Spleen (tissue), 11 donors: Measurements from ENCODE around the gene BICRA. TPM values are rescaled to one million over a fixed set of nuclear protein-coding genes. Genes with fewer than 3 reads are reported as not detected.
A peak's percentile ranks its signal among the peaks of the same experiment; 100 is the strongest.

Experiments
- DNase-seq: peaks from one replicate; pipeline ENCODE4 v3.0.0-alpha.2; 2020
- H3K27ac ChIP-seq, 8 donors: fragments of 200-600 bp; sonication (generic) in 7 of 8; 1 replicate in 4 of 8; 2 replicates in 4 of 8; pipeline versions ENCODE4 v1.5.0 to v1.8.0; 2016 to 2021; ENCODE audit warnings: inconsistent platforms in 4 of 8, mild to moderate bottlenecking in 4 of 8, moderate library complexity in 1 of 8
- H3K27me3 ChIP-seq, 7 donors: fragments of 200-600 bp; sonication (generic) in 6 of 7; replicated peaks in 1 of 7; 1 replicate in 4 of 7; 2 replicates in 3 of 7; pipeline versions ENCODE4 v1.5.0 to v1.8.0; 2016 to 2021; ENCODE audit warnings: inconsistent platforms in 3 of 7, mild to moderate bottlenecking in 1 of 7
- H3K36me3 ChIP-seq, 6 donors: fragments of 200-600 bp; sonication (generic) in 5 of 6; 1 replicate in 4 of 6; 2 replicates in 2 of 6; pipeline versions ENCODE4 v1.5.0 to v1.8.0; 2016 to 2021; ENCODE audit warnings: inconsistent platforms in 2 of 6
- H3K4me1 ChIP-seq, 6 donors: fragments of 200-600 bp; sonication (generic) in 5 of 6; 1 replicate in 3 of 6; 2 replicates in 3 of 6; pipeline versions ENCODE4 v1.5.0 to v1.8.0; 2016 to 2021; ENCODE audit warnings: inconsistent platforms in 3 of 6
- H3K4me3 ChIP-seq, 8 donors: fragments of 200-600 bp; sonication (generic) in 7 of 8; 1 replicate in 4 of 8; 2 replicates in 4 of 8; pipeline versions ENCODE4 v1.5.0 to v1.8.0; 2016 to 2021; ENCODE audit warnings: inconsistent platforms in 4 of 8, mild to moderate bottlenecking in 4 of 8, moderate library complexity in 2 of 8
- H3K9me3 ChIP-seq, 8 donors: fragments of 200-600 bp; sonication (generic) in 7 of 8; 1 replicate in 4 of 8; 2 replicates in 4 of 8; pipeline versions ENCODE4 v1.5.0 to v1.8.0; 2016 to 2021; ENCODE audit warnings: inconsistent platforms in 4 of 8
- CTCF ChIP-seq, 11 experiments: fragments of 200-600 bp in 7 of 11; fragments of 450-650 bp in 4 of 11; sonication (generic) in 4 of 11; IDR thresholded peaks in 8 of 11; conservative IDR thresholded peaks in 3 of 11; 1 replicate in 7 of 11; 2 replicates in 4 of 11; pipeline versions ENCODE4 v1.4.0 to v1.8.0; 2016 to 2021; ENCODE audit warnings: antibody characterized with exemption in 11 of 11, inconsistent platforms in 4 of 11, mild to moderate bottlenecking in 1 of 11
- POLR2A ChIP-seq, 3 donors: fragments of 450-650 bp; IDR thresholded peaks; one replicate each; pipeline ENCODE4 v1.5.1; 2017; ENCODE audit warnings: antibody characterized with exemption in 3 of 3, mild to moderate bottlenecking in 1 of 3
- POLR2AphosphoS5 ChIP-seq, 3 donors: sonication (generic); formaldehyde crosslinking; IDR thresholded peaks; one replicate each; pipeline ENCODE4 v1.5.1; 2017; ENCODE audit warnings: antibody characterized with exemption in 3 of 3
- WGBS, 5 donors: extraction: QIAGEN DNeasy Blood & Tissue Kit in 3 of 5; methylation state at CpG; one replicate each; pipeline versions ENCODE4 v1.1.5 to v1.1.7; 2013 to 2018; 5-methylcytosine and 5-hydroxymethylcytosine counted together
- intact Hi-C: fragments of 100-400 bp; cut with DNase I; formaldehyde crosslinking; loops from one replicate; pipeline ENCODE4 v1.15.0; 2023; ENCODE audit warnings: low total_unique reads
- polyA plus RNA-seq, 3 donors: library from polyadenylated mRNA; stranded (reverse); fragments of 200-250 nt; gene quantifications; one replicate each; pipeline ENCODE4 v1.2.1, GENCODE V29; 2013
- total RNA-seq, 7 donors: library from RNA; depleted of rRNA in 3 of 7; stranded (reverse); fragments of >200 nt in 3 of 7; fragmentation: NEBNext Ultra II Directional in 4 of 7; extraction: Animal tissue kit (Norgen Biotek cat#: 25700) in 4 of 7; gene quantifications; one replicate each; pipeline versions ENCODE4 v1.1.0 to v1.2.1, GENCODE V29; 2016 to 2021
- donor health status: healthy with polysubstance abuse.
- donor health status: DM: no; HTN: no; CAD: no; lungs with moderate emphysema.
- donor health status: DM: no; HTN: no; CAD: no.
- donor health status: Bipolar disorder and iron deficiency.
- donor health status: healthy.
- donor health status: DM: no; HTN: no; CAD: no.
- donor health status: DM: yes; HTN: yes; CAD: no.

BICRA gene
- total and polyA plus RNA-seq, 10 donors = 2.2 to 21.8 (median 18.2) TPM

- no peak overlapping the region for H3K4me3 ChIP-seq
- WGBS, 5 donors = 90 to 95% (median 92%) methylated on average over 10 to 17 of the region's 17 CpGs
- intact Hi-C loops = no loop called here
- H3K4me1 ChIP-seq = peaks cover 0 to 10% (median 6%) of the 10 kb centered on the region in 6 donors
- H3K9me3 ChIP-seq = no peaks in the 10 kb centered on the region
- no peaks in the 10 kb centered on the region for H3K27me3 ChIP-seq
- DNase-seq = no peak
- TF ChIP-seq POLR2AphosphoS5 (IDR thresholded peaks at IDR 0.05) (peak in 1 of 3 donors; percentile 55), POLR2A (IDR thresholded peaks at IDR 0.05) (no peak), CTCF (IDR thresholded peaks at IDR 0.05 in 8 of 11, conservative IDR thresholded peaks at IDR 0.05 in 3 of 11) (no peak)
- H3K36me3 ChIP-seq = peaks cover 0 to 77% (median 28%) of the 10 kb centered on the region in 6 donors
- no peak overlapping the region for H3K27ac ChIP-seq
These were observed 84.6 kb downstream of the BICRA start for GRCh38 chr19:47693489-47693888.

- DNase-seq = no peak
- H3K4me1 ChIP-seq = peaks cover 0 to 11% (median 6%) of the 10 kb centered on the region in 6 donors
- intact Hi-C loops = no loop called here
- TF ChIP-seq POLR2AphosphoS5 (IDR thresholded peaks at IDR 0.05) (no peak), POLR2A (IDR thresholded peaks at IDR 0.05) (no peak), CTCF (IDR thresholded peaks at IDR 0.05 in 8 of 11, conservative IDR thresholded peaks at IDR 0.05 in 3 of 11) (no peak)
- WGBS, 5 donors = 84 to 100% (median 91%) methylated on average over 5 to 14 of the region's 14 CpGs
- no peaks in the 10 kb centered on the region for H3K27me3 ChIP-seq
- no peak overlapping the region for H3K27ac ChIP-seq
- no peaks in the 10 kb centered on the region for H3K9me3 ChIP-seq
- H3K36me3 ChIP-seq = peaks cover 0 to 79% (median 32%) of the 10 kb centered on the region in 6 donors
- no peak overlapping the region for H3K4me3 ChIP-seq
These were observed 85.0 kb downstream of the BICRA start for GRCh38 chr19:47693903-47694302.

GRCh38 chr19:47694466-47695273, 85.7 kb downstream of the BICRA start:
- DNase-seq = no peak
- 88 to 95% (median 91%) methylated on average over 25 to 28 of the region's 28 CpGs for WGBS, 5 donors
- Histone ChIP-seq H3K4me3 (no peak overlapping the region), H3K4me1 (peaks cover 0 to 11% (median 6%) of the 10 kb centered on the region in 6 donors), H3K27ac (no peak overlapping the region), H3K36me3 (peaks cover 0 to 86% (median 38%) of the 10 kb centered on the region in 6 donors), H3K9me3 (no peaks in the 10 kb centered on the region), H3K27me3 (no peaks in the 10 kb centered on the region)
- TF ChIP-seq POLR2AphosphoS5 (IDR thresholded peaks at IDR 0.05) (no peak), POLR2A (IDR thresholded peaks at IDR 0.05) (no peak), CTCF (IDR thresholded peaks at IDR 0.05 in 8 of 11, conservative IDR thresholded peaks at IDR 0.05 in 3 of 11) (no peak)
- intact Hi-C loops = no loop called here

GRCh38 chr19:47695533-47696262, 86.8 kb downstream of the BICRA start:
- intact Hi-C loops = no loop called here
- Histone ChIP-seq H3K27me3 (no peaks in the 10 kb centered on the region), H3K9me3 (no peaks in the 10 kb centered on the region), H3K27ac (no peak overlapping the region), H3K4me1 (peaks cover 0 to 11% (median 6%) of the 10 kb centered on the region in 6 donors), H3K4me3 (no peak overlapping the region), H3K36me3 (peaks cover 0 to 87% (median 46%) of the 10 kb centered on the region in 6 donors)
- WGBS, 5 donors = 88 to 94% (median 91%) methylated on average over 24 to 26 of the region's 26 CpGs
- TF ChIP-seq POLR2A (IDR thresholded peaks at IDR 0.05) (no peak), POLR2AphosphoS5 (IDR thresholded peaks at IDR 0.05) (peak in 1 of 3 donors; percentile 34)
- no peak for DNase-seq
